ENCODE measurements around the gene NCBP3. TPM values are rescaled to one million over a fixed set of nuclear protein-coding genes. Genes with fewer than 3 reads are reported as not detected.
"Not testable (repeated sequence)": the region's sequence is repeated elsewhere in the genome, so short reads cannot be mapped to it uniquely, and the experiment has no call there.

NCBP3 gene
- total RNA-seq, 2 experiments from 2014 or later = 46.3 to 48.7 TPM

- CTCF ChIA-PET = interaction anchor here (0.7 to 2.0 kb wide), 6 partner anchors 8 to 143 kb away, joined by 3 to 7 read pairs (median 3); partner anchors contain the start of genes HASPIN, NCBP3 and P2RX1
- H3K4me1 Mint-ChIP-seq = no peaks in the 10 kb centered on the region
- ATAC-seq (no peak), DNase-seq (no peak)
- H3K4me3 Mint-ChIP-seq = no peak overlapping the region
- H3K27ac Mint-ChIP-seq = no peak overlapping the region
- no peaks in the 10 kb centered on the region for H3K9me3 Mint-ChIP-seq (ENCODE audit: low read depth)
- H3K36me3 Mint-ChIP-seq = no peaks in the 10 kb centered on the region
- H3K27me3 Mint-ChIP-seq = peaks cover 3% of the 10 kb centered on the region
Observed at GRCh38 chr17:3857261-3858105, 11.4 kb upstream of the NCBP3 start.

GRCh38 chr17:3854204-3854603 is 8.2 kb upstream of the NCBP3 start:
- CTCF ChIA-PET; H3K4me3 Mint-ChIP-seq; H3K9me3 Mint-ChIP-seq (ENCODE audit: low read depth); H3K27ac Mint-ChIP-seq; DNase-seq; H3K4me1 Mint-ChIP-seq; H3K27me3 Mint-ChIP-seq; H3K36me3 Mint-ChIP-seq; ATAC-seq: not testable (repeated sequence)

GRCh38 chr17:3852561-3852960 is 6.5 kb upstream of the NCBP3 start:
- H3K27ac Mint-ChIP-seq = no peak overlapping the region
- CTCF ChIA-PET = interaction anchor here (1.2 kb wide), 1 partner anchor 11 kb away, joined by 7 read pairs; no protein-coding TSS in a partner anchor

GRCh38 chr17:3851461-3852100 is 5.5 kb upstream of the NCBP3 start:
- CTCF ChIA-PET = interaction anchor here (2.0 kb wide), 2 partner anchors 12 to 24 kb away, joined by 4 to 8 read pairs; no protein-coding TSS in a partner anchor
- Mint-ChIP-seq H3K4me1 (peaks cover 3% of the 10 kb centered on the region), H3K9me3 (ENCODE audit: low read depth) (no peaks in the 10 kb centered on the region), H3K27me3 (peaks cover 15% of the 10 kb centered on the region), H3K27ac (no peak overlapping the region), H3K36me3 (no peaks in the 10 kb centered on the region), H3K4me3 (no peak overlapping the region)
- no peak for DNase-seq
- ATAC-seq = no peak

More at GRCh38 chr17:3852561-3852960, 6.5 kb upstream of the NCBP3 start:
- Mint-ChIP-seq H3K4me1 (no peaks in the 10 kb centered on the region), H3K27me3 (peaks cover 15% of the 10 kb centered on the region), H3K36me3 (no peaks in the 10 kb centered on the region), H3K9me3 (ENCODE audit: low read depth) (no peaks in the 10 kb centered on the region), H3K4me3 (no peak overlapping the region)
- ATAC-seq (no peak), DNase-seq (no peak)

- Mint-ChIP-seq H3K27me3 (peaks cover 12% of the 10 kb centered on the region), H3K4me1 (peaks cover 23% of the 10 kb centered on the region), H3K9me3 (ENCODE audit: low read depth) (no peaks in the 10 kb centered on the region), H3K36me3 (peaks cover 7% of the 10 kb centered on the region), H3K27ac (no peak overlapping the region), H3K4me3 (no peak overlapping the region)
- CTCF ChIA-PET = interaction anchor here (0.7 to 6.5 kb wide), 4 partner anchors 21 to 117 kb away, joined by 4 to 100 read pairs (median 4); no protein-coding TSS in a partner anchor
- no peak for DNase-seq
- ATAC-seq = no peak
Observed at GRCh38 chr17:3848229-3848835, 2.3 kb upstream of the NCBP3 start.

GRCh38 chr17:3847165-3847670 is 1.2 kb upstream of the NCBP3 start:
- H3K9me3 Mint-ChIP-seq (ENCODE audit: low read depth) = no peaks in the 10 kb centered on the region
- H3K27ac Mint-ChIP-seq = no peak overlapping the region
- peaks cover 12% of the 10 kb centered on the region for H3K27me3 Mint-ChIP-seq
- ATAC-seq (no peak), DNase-seq (no peak)
- CTCF ChIA-PET = interaction anchor here (0.8 to 6.5 kb wide), 8 partner anchors 11 to 164 kb away, joined by 3 to 100 read pairs (median 8); partner anchors contain the start of gene HASPIN
- no peak overlapping the region for H3K4me3 Mint-ChIP-seq
- peaks cover 23% of the 10 kb centered on the region for H3K4me1 Mint-ChIP-seq
- H3K36me3 Mint-ChIP-seq = peaks cover 11% of the 10 kb centered on the region

- H3K27me3 Mint-ChIP-seq = peaks cover 12% of the 10 kb centered on the region
- H3K27ac Mint-ChIP-seq = no peak overlapping the region
- peaks cover 11% of the 10 kb centered on the region for H3K36me3 Mint-ChIP-seq
- no peak for ATAC-seq
- CTCF ChIA-PET = interaction anchor here (0.7 to 6.5 kb wide), 37 partner anchors 10 to 226 kb away, joined by 3 to 100 read pairs (median 5); partner anchors contain the start of genes CTNS, HASPIN, P2RX1 and SHPK
- peaks cover 23% of the 10 kb centered on the region for H3K4me1 Mint-ChIP-seq
- no peaks in the 10 kb centered on the region for H3K9me3 Mint-ChIP-seq (ENCODE audit: low read depth)
- peak overlapping the region; percentile 98 for H3K4me3 Mint-ChIP-seq
- DNase-seq = no peak
Observed at GRCh38 chr17:3846437-3847164, 555 bp upstream of the NCBP3 start.

- H3K27ac Mint-ChIP-seq = peak overlapping the region; percentile 94
- no peaks in the 10 kb centered on the region for H3K9me3 Mint-ChIP-seq (ENCODE audit: low read depth)
- H3K36me3 Mint-ChIP-seq = peaks cover 21% of the 10 kb centered on the region
- H3K4me1 Mint-ChIP-seq = peaks cover 30% of the 10 kb centered on the region
- peak overlapping the region; percentile 98 for H3K4me3 Mint-ChIP-seq
- CTCF ChIA-PET = interaction anchor here (0.8 to 6.5 kb wide), 30 partner anchors 8 to 227 kb away, joined by 3 to 100 read pairs (median 6); partner anchors contain the start of genes CAMKK1, CTNS, P2RX5 and SHPK
- H3K27me3 Mint-ChIP-seq = peaks cover 8% of the 10 kb centered on the region
- ATAC-seq = peak; percentile 42
- peak; percentile 75 for DNase-seq
Observed at GRCh38 chr17:3845291-3845620, 790 bp downstream of the NCBP3 start.

- Mint-ChIP-seq H3K27ac (peak overlapping the region; percentile 94), H3K4me1 (peaks cover 32% of the 10 kb centered on the region), H3K4me3 (peak overlapping the region; percentile 98), H3K36me3 (peaks cover 26% of the 10 kb centered on the region)
- not testable (repeated sequence) for H3K9me3 Mint-ChIP-seq (ENCODE audit: low read depth); ATAC-seq; H3K27me3 Mint-ChIP-seq; DNase-seq
- CTCF ChIA-PET = interaction anchor here (0.5 to 6.5 kb wide), 24 partner anchors 12 to 228 kb away, joined by 3 to 100 read pairs (median 5); partner anchors contain the start of genes CAMKK1 and P2RX5
Observed at GRCh38 chr17:3844556-3844955, 1.5 kb downstream of the NCBP3 start.

GRCh38 chr17:3843935-3844516 is 2.0 kb downstream of the NCBP3 start:
- DNase-seq (peak; percentile 66), ATAC-seq (no peak)
- peak overlapping the region; percentile 98 for H3K4me3 Mint-ChIP-seq
- H3K36me3 Mint-ChIP-seq = peaks cover 28% of the 10 kb centered on the region
- peaks cover 6% of the 10 kb centered on the region for H3K27me3 Mint-ChIP-seq
- H3K27ac Mint-ChIP-seq = peak overlapping the region; percentile 52
- CTCF ChIA-PET = interaction anchor here (0.5 to 6.5 kb wide), 21 partner anchors 11 to 232 kb away, joined by 3 to 100 read pairs (median 4); partner anchors contain the start of gene HASPIN
- H3K9me3 Mint-ChIP-seq (ENCODE audit: low read depth) = no peaks in the 10 kb centered on the region
- H3K4me1 Mint-ChIP-seq = peaks cover 33% of the 10 kb centered on the region

- peak; percentile 39 for DNase-seq
- Mint-ChIP-seq H3K27me3 (no peaks in the 10 kb centered on the region), H3K4me1 (peaks cover 17% of the 10 kb centered on the region), H3K4me3 (no peak overlapping the region), H3K9me3 (ENCODE audit: low read depth) (no peaks in the 10 kb centered on the region), H3K36me3 (peaks cover 45% of the 10 kb centered on the region), H3K27ac (no peak overlapping the region)
- no peak for ATAC-seq
- CTCF ChIA-PET = interaction anchor here (1.0 to 3.6 kb wide), 4 partner anchors 8 to 101 kb away, joined by 3 to 25 read pairs (median 9); partner anchors contain the start of gene NCBP3
Observed at GRCh38 chr17:3838206-3838605, 7.8 kb downstream of the NCBP3 start.

- DNase-seq (peak; percentile 25), ATAC-seq (no peak)
- no peaks in the 10 kb centered on the region for H3K27me3 Mint-ChIP-seq
- no peaks in the 10 kb centered on the region for H3K9me3 Mint-ChIP-seq (ENCODE audit: low read depth)
- CTCF ChIA-PET = interaction anchor here (1.8 to 3.6 kb wide), 3 partner anchors 9 to 100 kb away, joined by 5 to 25 read pairs (median 11); partner anchors contain the start of gene NCBP3
- no peak overlapping the region for H3K4me3 Mint-ChIP-seq
- peaks cover 17% of the 10 kb centered on the region for H3K4me1 Mint-ChIP-seq
- H3K27ac Mint-ChIP-seq = no peak overlapping the region
- H3K36me3 Mint-ChIP-seq = peaks cover 43% of the 10 kb centered on the region
Observed at GRCh38 chr17:3836551-3836950, 9.5 kb downstream of the NCBP3 start.
